Glutamatergic neuron (in vitro differentiated cells): ENCODE measurements around the gene KCNIP1. TPM values are rescaled to one million over a fixed set of nuclear protein-coding genes. Genes with fewer than 3 reads are reported as not detected.

Experiments used
- DNase-seq: peaks from one replicate; pipeline ENCODE4 v3.0.0; 2022
- H3K27ac Mint-ChIP-seq: one replicate; pipeline ENCODE4 v1.8.0; 2020; ENCODE audit warnings: mild to moderate bottlenecking, mixed read lengths, inconsistent platforms; ENCODE audit not compliant: unreplicated experiment
- H3K27me3 Mint-ChIP-seq: one replicate; pipeline ENCODE4 v1.8.0; 2020; ENCODE audit warnings: mild to moderate bottlenecking, moderate library complexity, mixed read lengths, inconsistent platforms; ENCODE audit not compliant: unreplicated experiment
- H3K36me3 Mint-ChIP-seq: one replicate; pipeline ENCODE4 v1.8.0; 2020; ENCODE audit warnings: mild to moderate bottlenecking, mixed read lengths, inconsistent platforms; ENCODE audit not compliant: unreplicated experiment
- H3K4me1 Mint-ChIP-seq: one replicate; pipeline ENCODE4 v1.8.0; 2020; ENCODE audit warnings: mild to moderate bottlenecking, low read depth, mixed read lengths, inconsistent platforms; ENCODE audit not compliant: unreplicated experiment
- H3K4me3 Mint-ChIP-seq: one replicate; pipeline ENCODE4 v1.8.0; 2020; ENCODE audit warnings: mild to moderate bottlenecking, mixed read lengths, inconsistent platforms; ENCODE audit not compliant: unreplicated experiment
- H3K9me3 Mint-ChIP-seq: one replicate; pipeline ENCODE4 v1.8.0; 2020; ENCODE audit warnings: mild to moderate bottlenecking, moderate library complexity, mixed read lengths, inconsistent platforms; ENCODE audit not compliant: unreplicated experiment
- total RNA-seq: library from RNA; stranded (reverse); fragmentation: NEBNext Ultra II Directional; extraction: Animal tissue kit (Norgen Biotek cat#: 25700); gene quantifications from one replicate; pipeline ENCODE4 v1.2.1, GENCODE V29; 2021; ENCODE audit not compliant: unreplicated experiment
- TF ChIP-seq, protein P1 (sequence below): fragments of 200-600 bp; sonication (generic); IDR thresholded peaks from one replicate; pipeline ENCODE4 v1.5.0; 2021; ENCODE audit not compliant: partially characterized antibody, unreplicated experiment

Gene KCNIP1
- total RNA-seq, 1 donor from 2014 or later = 0.47 TPM

DNA sequence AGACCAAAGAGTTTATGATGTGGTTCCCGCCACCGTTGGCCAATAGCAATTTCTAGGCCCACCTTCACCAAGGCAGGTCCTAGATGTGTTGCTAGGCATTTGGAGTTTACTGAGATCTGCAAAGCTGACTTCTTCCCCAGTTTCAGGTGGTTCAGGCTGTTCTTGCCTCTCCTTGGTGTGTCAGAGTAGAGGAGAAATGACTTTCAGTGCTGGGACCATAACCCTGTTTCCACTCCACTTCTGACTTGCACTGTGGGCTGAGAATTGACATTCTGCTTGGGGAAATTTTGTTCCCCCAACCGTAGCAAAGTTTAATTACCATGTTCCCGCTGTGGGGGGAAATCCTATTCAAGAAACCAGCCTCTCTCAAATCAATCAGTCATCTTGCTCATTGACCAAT, 151.7 kb downstream of the KCNIP1 start:
- H3K4me3 Mint-ChIP-seq = no peak overlapping the region
- peaks cover 4% of the 10 kb centered on the region for H3K4me1 Mint-ChIP-seq
- no peaks in the 10 kb centered on the region for H3K9me3 Mint-ChIP-seq
- H3K27me3 Mint-ChIP-seq = peaks cover 2% of the 10 kb centered on the region
- H3K36me3 Mint-ChIP-seq = no peaks in the 10 kb centered on the region
- TF ChIP-seq, protein P1, sequence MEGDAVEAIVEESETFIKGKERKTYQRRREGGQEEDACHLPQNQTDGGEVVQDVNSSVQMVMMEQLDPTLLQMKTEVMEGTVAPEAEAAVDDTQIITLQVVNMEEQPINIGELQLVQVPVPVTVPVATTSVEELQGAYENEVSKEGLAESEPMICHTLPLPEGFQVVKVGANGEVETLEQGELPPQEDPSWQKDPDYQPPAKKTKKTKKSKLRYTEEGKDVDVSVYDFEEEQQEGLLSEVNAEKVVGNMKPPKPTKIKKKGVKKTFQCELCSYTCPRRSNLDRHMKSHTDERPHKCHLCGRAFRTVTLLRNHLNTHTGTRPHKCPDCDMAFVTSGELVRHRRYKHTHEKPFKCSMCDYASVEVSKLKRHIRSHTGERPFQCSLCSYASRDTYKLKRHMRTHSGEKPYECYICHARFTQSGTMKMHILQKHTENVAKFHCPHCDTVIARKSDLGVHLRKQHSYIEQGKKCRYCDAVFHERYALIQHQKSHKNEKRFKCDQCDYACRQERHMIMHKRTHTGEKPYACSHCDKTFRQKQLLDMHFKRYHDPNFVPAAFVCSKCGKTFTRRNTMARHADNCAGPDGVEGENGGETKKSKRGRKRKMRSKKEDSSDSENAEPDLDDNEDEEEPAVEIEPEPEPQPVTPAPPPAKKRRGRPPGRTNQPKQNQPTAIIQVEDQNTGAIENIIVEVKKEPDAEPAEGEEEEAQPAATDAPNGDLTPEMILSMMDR = no peak
- H3K27ac Mint-ChIP-seq = no peak overlapping the region
- DNase-seq = no peak

DNA sequence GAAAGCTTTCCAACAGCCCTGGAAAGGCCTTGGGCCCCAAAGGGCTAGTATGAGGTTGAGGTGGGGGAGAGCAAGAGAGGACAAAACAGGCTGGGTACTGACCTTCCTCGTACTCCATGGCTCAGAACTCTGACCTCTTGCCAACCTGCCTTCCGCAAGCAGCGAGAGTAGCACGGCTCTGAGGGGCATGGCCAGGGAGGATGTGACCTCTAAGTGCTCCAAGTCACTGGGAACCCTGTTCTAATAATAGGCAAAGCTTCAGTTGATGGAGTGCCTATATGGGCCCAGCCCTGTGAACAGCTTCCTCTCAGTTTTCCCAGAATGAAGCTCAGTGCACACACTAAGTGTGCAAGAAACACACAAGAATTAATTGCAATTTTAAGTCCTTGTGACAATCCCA, 152.1 kb downstream of the KCNIP1 start:
- TF ChIP-seq, protein P1 = no peak
- Mint-ChIP-seq H3K27me3 (peaks cover 2% of the 10 kb centered on the region), H3K27ac (no peak overlapping the region), H3K4me3 (no peak overlapping the region), H3K36me3 (no peaks in the 10 kb centered on the region), H3K9me3 (peaks cover 2% of the 10 kb centered on the region), H3K4me1 (peaks cover 4% of the 10 kb centered on the region)
- DNase-seq = no peak

DNA sequence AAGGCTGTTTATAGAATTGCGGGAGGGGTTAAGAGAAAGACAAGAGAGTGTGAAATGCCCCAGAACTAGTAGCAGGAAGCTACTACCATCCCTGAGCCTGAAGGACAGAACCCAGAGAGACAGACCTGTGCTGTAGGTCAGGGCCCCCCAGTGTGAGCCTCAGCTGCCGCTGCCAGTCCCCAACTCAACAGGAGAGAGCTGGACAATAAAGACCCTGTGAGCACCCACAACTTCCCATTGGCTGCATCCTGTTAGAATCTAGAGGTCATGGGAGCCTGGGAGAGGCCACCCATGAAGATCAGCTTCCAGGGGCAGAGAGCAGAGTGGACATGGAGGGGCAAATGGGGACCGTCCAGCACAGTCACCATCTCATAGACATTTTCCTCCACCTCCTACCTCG, 152.5 kb downstream of the KCNIP1 start:
- no peak overlapping the region for H3K27ac Mint-ChIP-seq
- peaks cover 2% of the 10 kb centered on the region for H3K27me3 Mint-ChIP-seq
- no peaks in the 10 kb centered on the region for H3K36me3 Mint-ChIP-seq
- H3K9me3 Mint-ChIP-seq = peaks cover 2% of the 10 kb centered on the region
- peaks cover 4% of the 10 kb centered on the region for H3K4me1 Mint-ChIP-seq
- H3K4me3 Mint-ChIP-seq = no peak overlapping the region
- TF ChIP-seq, protein P1 = no peak
- no peak for DNase-seq

DNA sequence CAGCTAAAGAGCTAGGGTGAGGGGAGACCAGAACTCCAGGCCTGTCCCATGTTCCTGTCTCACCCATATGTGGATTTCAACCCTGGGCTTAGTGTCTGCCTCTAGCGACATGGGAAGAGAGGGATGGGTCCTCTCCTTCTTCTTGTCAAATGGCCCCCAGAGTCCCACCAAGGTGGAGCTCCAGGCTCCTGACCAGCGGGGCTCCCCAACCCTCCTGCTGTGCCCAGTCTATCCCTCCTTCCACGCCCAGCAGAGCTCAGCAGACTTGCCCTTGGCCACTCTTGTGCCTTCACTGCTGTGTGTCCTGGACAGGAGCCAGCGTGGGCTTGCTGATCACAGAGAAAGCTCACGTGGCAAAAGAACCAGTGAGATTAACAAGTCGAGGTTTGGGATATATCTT, 156.7 kb downstream of the KCNIP1 start:
- no peak overlapping the region for H3K27ac Mint-ChIP-seq
- peaks cover 5% of the 10 kb centered on the region for H3K9me3 Mint-ChIP-seq
- no peak for DNase-seq
- peaks cover 4% of the 10 kb centered on the region for H3K27me3 Mint-ChIP-seq
- TF ChIP-seq, protein P1 = no peak
- no peak overlapping the region for H3K4me3 Mint-ChIP-seq
- no peaks in the 10 kb centered on the region for H3K36me3 Mint-ChIP-seq
- H3K4me1 Mint-ChIP-seq = peaks cover 4% of the 10 kb centered on the region

DNA sequence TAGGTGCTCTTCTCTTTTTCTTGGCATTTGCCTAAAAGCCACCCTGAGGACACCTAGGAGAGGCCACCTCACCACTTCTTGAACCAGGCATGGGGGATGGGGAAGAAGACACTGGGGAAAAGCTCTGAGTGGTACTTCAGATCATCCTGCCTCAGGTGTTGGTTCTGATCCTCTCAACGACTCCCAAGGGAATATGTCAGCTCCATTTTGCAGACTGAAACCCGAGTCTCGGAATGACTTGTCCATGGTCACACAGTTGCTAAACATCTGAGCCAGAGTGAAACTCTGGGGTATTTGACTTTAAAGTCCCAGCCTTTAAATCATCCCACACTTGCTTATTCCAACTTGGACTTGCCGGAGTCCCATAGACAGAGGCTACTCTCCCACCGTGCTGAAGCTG, 159.1 kb downstream of the KCNIP1 start:
- H3K27me3 Mint-ChIP-seq = peaks cover 4% of the 10 kb centered on the region
- H3K4me1 Mint-ChIP-seq = peaks cover 2% of the 10 kb centered on the region
- TF ChIP-seq, protein P1 = no peak
- H3K36me3 Mint-ChIP-seq = no peaks in the 10 kb centered on the region
- peaks cover 5% of the 10 kb centered on the region for H3K9me3 Mint-ChIP-seq
- H3K27ac Mint-ChIP-seq = no peak overlapping the region
- no peak for DNase-seq
- H3K4me3 Mint-ChIP-seq = no peak overlapping the region
